Measurements from ENCODE around the gene SRD5A1. TPM values are rescaled to one million over a fixed set of nuclear protein-coding genes. Genes with fewer than 3 reads are reported as not detected.

SRD5A1 gene
- total and polyA plus RNA-seq, 2 experiments from 2014 or later, result 18.2 to 87.3 TPM

GRCh38 chr5:6684075-6684474 lies 50.8 kb downstream of the SRD5A1 start:
- Mint-ChIP-seq H3K36me3 (ENCODE audit: low read depth) (no peaks in the 10 kb centered on the region; the same call in 2 of the 3 replicates), H3K27me3 (ENCODE audit: insufficient read depth, low read depth, poor library complexity) (peaks cover 10% of the 10 kb centered on the region), H3K4me1 (peaks cover 6% of the 10 kb centered on the region), H3K4me3 (no peak overlapping the region), H3K27ac (no peak overlapping the region), H3K9me3 (no peaks in the 10 kb centered on the region)
- Histone ChIP-seq H4K20me1 (replicated peaks; ENCODE audit: insufficient read depth) (no peaks in the 10 kb centered on the region; the same call in none of the 2 replicates), H3K4me2 (no peak overlapping the region), H3K4me3 (no peak overlapping the region), H3K4me1 (ENCODE audit: insufficient read depth) (no peaks in the 10 kb centered on the region), H3K79me2 (replicated peaks; ENCODE audit: insufficient read depth) (no peaks in the 10 kb centered on the region), H2AFZ (no peak overlapping the region), H3K27me3 (ENCODE audit: insufficient read depth) (peaks cover 9% of the 10 kb centered on the region; the same call in 1 of the 2 replicates), H3K36me3 (ENCODE audit: insufficient read depth) (no peaks in the 10 kb centered on the region), H3K9me2 (ENCODE audit: insufficient read depth) (no peaks in the 10 kb centered on the region; the same call in 1 of the 2 replicates), H3K27ac (ENCODE audit: low read depth) (no peak overlapping the region), H3F3A (replicated peaks; ENCODE audit: low read depth) (no peaks in the 10 kb centered on the region)
- ATAC-seq (no peak), DNase-seq (ENCODE audit: low spot score) (no peak)
- no peak for TF ChIP-seq JUNB (IDR thresholded peaks at IDR 0.05; ENCODE audit: unreplicated experiment)
- TF ChIP-seq CTCF (conservative IDR thresholded peaks at IDR 0.05; ENCODE audit: low read depth in 2 of 2), result peak in 1 of 2 experiments; percentile 29; a peak in 2 of 4 replicates

GRCh38 chr5:6686501-6686900 lies 53.3 kb downstream of the SRD5A1 start:
- peaks cover 9% of the 10 kb centered on the region; the same call in 1 of the 2 replicates for H3K27me3 ChIP-seq (ENCODE audit: insufficient read depth)
- Mint-ChIP-seq H3K9me3 (no peaks in the 10 kb centered on the region), H3K27me3 (ENCODE audit: insufficient read depth, low read depth, poor library complexity) (peaks cover 10% of the 10 kb centered on the region), H3K36me3 (ENCODE audit: low read depth) (no peaks in the 10 kb centered on the region; the same call in 2 of the 3 replicates), H3K4me1 (peaks cover 6% of the 10 kb centered on the region), H3K27ac (no peak overlapping the region), H3K4me3 (peak overlapping the region; percentile 48)
- no peaks in the 10 kb centered on the region for H3K79me2 ChIP-seq (replicated peaks; ENCODE audit: insufficient read depth)
- no peaks in the 10 kb centered on the region for H3K9me2 ChIP-seq (ENCODE audit: insufficient read depth)
- no peak for TF ChIP-seq ZNF331 (CRISPR knock-in tag; IDR thresholded peaks at IDR 0.05; ENCODE audit: low read depth)
- TF ChIP-seq NANOG (IDR thresholded peaks at IDR 0.05; ENCODE audit: borderline replicate concordance), result no peak
- TF ChIP-seq CREB1 (CRISPR knock-in tag; IDR thresholded peaks at IDR 0.05; ENCODE audit: low read depth), result no peak
- no peak for TF ChIP-seq POLR2AphosphoS5 (IDR thresholded peaks at IDR 0.05; ENCODE audit: low read depth)
- no peak for TF ChIP-seq ZNF114 (CRISPR knock-in tag; IDR thresholded peaks at IDR 0.05)
- no peak for TF ChIP-seq CTCF (conservative IDR thresholded peaks at IDR 0.05; ENCODE audit: low read depth in 2 of 2)
- no peak for TF ChIP-seq EZH2phosphoT487 (IDR thresholded peaks at IDR 0.05; ENCODE audit: unreplicated experiment)
- H3K4me2 ChIP-seq, result no peak overlapping the region
- H3K4me1 ChIP-seq (ENCODE audit: insufficient read depth), result no peaks in the 10 kb centered on the region
- no peak overlapping the region for H3K4me3 ChIP-seq
- no peaks in the 10 kb centered on the region for H3F3A ChIP-seq (replicated peaks; ENCODE audit: low read depth)
- no peak overlapping the region for H3K27ac ChIP-seq (ENCODE audit: low read depth)
- H3K36me3 ChIP-seq (ENCODE audit: insufficient read depth), result no peaks in the 10 kb centered on the region
- H2AFZ ChIP-seq, result no peak overlapping the region
- H4K20me1 ChIP-seq (replicated peaks; ENCODE audit: insufficient read depth), result no peaks in the 10 kb centered on the region; the same call in 1 of the 2 replicates
- DNase-seq (ENCODE audit: low spot score) (no peak), ATAC-seq (no peak)
